ENCODE results near the gene PCDH7. TPM values are rescaled to one million over a fixed set of nuclear protein-coding genes. Genes with fewer than 3 reads are reported as not detected.

Gene PCDH7
- total RNA-seq, 1 experiment from 2014 or later, result 16.8 TPM

- Histone ChIP-seq H2BK120ac (ENCODE audit: low read depth, low read length, poor library complexity, severe bottlenecking) (no peak overlapping the region), H3K23ac (ENCODE audit: insufficient read length, low read depth, low read length) (no peak overlapping the region), H2BK15ac (ENCODE audit: low read depth, low read length) (no peak overlapping the region), H2AK5ac (ENCODE audit: insufficient read length, low read length) (no peak overlapping the region), H3K4ac (ENCODE audit: low read depth, low read length) (no peak overlapping the region), H3T11ph (ENCODE audit: low read length) (no peak overlapping the region), H3K23me2 (ENCODE audit: insufficient read length, low read depth, low read length, poor library complexity, severe bottlenecking) (peaks cover 42% of the 10 kb centered on the region), H2BK5ac (ENCODE audit: insufficient read length, low read length) (no peak overlapping the region), H3K14ac (ENCODE audit: insufficient read depth, low read length) (no peak overlapping the region), H4K20me1 (ENCODE audit: control insufficient read depth, insufficient read depth, insufficient read length) (peaks cover 2% of the 10 kb centered on the region), H3K79me1 (ENCODE audit: insufficient read depth, low read depth, low read length, poor library complexity, severe bottlenecking) (no peaks in the 10 kb centered on the region), H3K27ac (ENCODE audit: insufficient read length, low read depth, low read length) (no peak overlapping the region), H3K79me2 (ENCODE audit: insufficient read depth, low read length) (no peaks in the 10 kb centered on the region), H2AFZ (ENCODE audit: low read length) (no peak overlapping the region), H4K8ac (replicated peaks; ENCODE audit: insufficient read length, low read depth, low read length) (no peak overlapping the region), H3K27me3 (ENCODE audit: insufficient read depth, low read length) (peaks cover 4% of the 10 kb centered on the region; the same call in 1 of the 2 replicates), H3K56ac (ENCODE audit: insufficient read length, low read depth, low read length) (no peak overlapping the region), H3K4me2 (ENCODE audit: insufficient read depth, insufficient read length, low read length) (peak overlapping the region; percentile 58), H4K91ac (ENCODE audit: insufficient read length, low read depth, low read length) (no peak overlapping the region), H2BK12ac (ENCODE audit: insufficient read length, low read depth, low read length) (no peak overlapping the region), H4K5ac (ENCODE audit: insufficient read length, low read depth, low read length) (no peak overlapping the region), H3K9me3 (ENCODE audit: control insufficient read depth, low read depth, low read length) (no peaks in the 10 kb centered on the region), H3K9ac (ENCODE audit: extremely low read depth, insufficient read length, low read length) (no peak overlapping the region), H3K4me1 (ENCODE audit: insufficient read depth, low read length) (0 out of 2 replicates have a peak, but pooled peaks cover 4% of the 10 kb centered on the region), H3K18ac (ENCODE audit: insufficient read length, low read depth, low read length) (no peak overlapping the region), H2BK20ac (ENCODE audit: low read depth, low read length, poor library complexity, severe bottlenecking) (no peak overlapping the region)
- peak overlapping the region; percentile 90 to 100 for H3K4me3 Mint-ChIP-seq
- H3K27ac Mint-ChIP-seq, result peak overlapping the region; percentile 34 to 94 (median 77); a peak in 4 of 7 replicates
- peaks cover 38% of the 10 kb centered on the region for H3K27me3 Mint-ChIP-seq (ENCODE audit: low read depth)
- peaks cover 30 to 33% of the 10 kb centered on the region in 2 experiments for H3K4me1 Mint-ChIP-seq
- no CpG with 5 or more reads among the region's 15 CpGs for WGBS (ENCODE audit: extremely low coverage, insufficient read length, low lambda C conversion rate)
- peaks cover 0 to under 1% (median 0%) of the 10 kb centered on the region in 3 experiments; a peak in 1 of 7 replicates for H3K36me3 Mint-ChIP-seq (ENCODE audit: insufficient read depth in 1 of 3, low read depth in 3 of 3)
- no peak for TF ChIP-seq CTCF (conservative IDR thresholded peaks at IDR 0.05)
- H3K9me3 Mint-ChIP-seq, result no peaks in the 10 kb centered on the region; a peak in 2 of 5 replicates
- DNase-seq, result no peak
These were observed 3.4 kb upstream of the PCDH7 start for GRCh38 chr4:30716681-30717207.

All from H9 (cell line).